MM.1S (cell line): Measurements from ENCODE around the gene PRKG1.

Source experiments
- DNase-seq: peaks from one replicate; pipeline ENCODE4 v3.0.0-alpha.2; 2015
- H2AFZ ChIP-seq: fragments of 300-600 bp; sonication (generic); 2 replicates; pipeline ENCODE4 v1.6.0; 2016; ENCODE audit warnings: antibody characterized with exemption, low read length
- H3F3A ChIP-seq: fragments of 300-600 bp; sonication (generic); 2 replicates; pipeline ENCODE4 v1.6.1; 2016; ENCODE audit warnings: mild to moderate bottlenecking, antibody characterized with exemption, low read length, moderate library complexity, mixed read lengths; ENCODE audit not compliant: insufficient read depth
- H3K27ac ChIP-seq: fragments of 300-600 bp; sonication (generic); 2 replicates; pipeline ENCODE4 v1.5.1; 2016; ENCODE audit warnings: mild to moderate bottlenecking, low read length
- H3K27me3 ChIP-seq: fragments of 300-600 bp; sonication (generic); replicated peaks from 2 replicates; pipeline ENCODE4 v1.6.0; 2016; ENCODE audit warnings: low read length; ENCODE audit not compliant: insufficient read depth
- H3K36me3 ChIP-seq: fragments of 300-600 bp; sonication (generic); replicated peaks from 2 replicates; pipeline ENCODE4 v1.6.1; 2016; ENCODE audit warnings: mild to moderate bottlenecking, low read length, mixed read lengths; ENCODE audit not compliant: insufficient read depth
- H3K4me1 ChIP-seq: fragments of 300-600 bp; sonication (generic); 2 replicates; pipeline ENCODE4 v1.6.1; 2016; ENCODE audit warnings: low read length, mixed read lengths
- H3K4me2 ChIP-seq: fragments of 300-600 bp; sonication (generic); 2 replicates; pipeline ENCODE4 v1.6.0; 2016; ENCODE audit warnings: low read depth, low read length
- H3K4me3 ChIP-seq: fragments of 300-600 bp; sonication (generic); 2 replicates; pipeline ENCODE4 v1.5.1; 2016; ENCODE audit warnings: low read length, mixed read lengths
- H3K79me2 ChIP-seq: fragments of 300-600 bp; sonication (generic); 2 replicates; pipeline ENCODE4 v1.6.1; 2016; ENCODE audit warnings: mixed run types, low read length, mixed read lengths
- H3K9ac ChIP-seq: fragments of 300-600 bp; sonication (generic); 2 replicates; pipeline ENCODE4 v1.6.1; 2016; ENCODE audit warnings: low read length, mixed read lengths
- H3K9me2 ChIP-seq: fragments of 300-600 bp; sonication (generic); replicated peaks from 2 replicates; pipeline ENCODE4 v1.6.1; 2016; ENCODE audit warnings: mild to moderate bottlenecking, low read length, mixed read lengths; ENCODE audit not compliant: insufficient read depth
- H3K9me3 ChIP-seq: fragments of 300-600 bp; sonication (generic); replicated peaks from 2 replicates; pipeline ENCODE4 v1.6.1; 2016; ENCODE audit warnings: mild to moderate bottlenecking, low read length, mixed read lengths; ENCODE audit not compliant: insufficient read depth
- H4K20me1 ChIP-seq: fragments of 300-600 bp; sonication (generic); 2 replicates; pipeline ENCODE4 v1.6.1; 2016; ENCODE audit warnings: mild to moderate bottlenecking, low read length, moderate library complexity, mixed read lengths; ENCODE audit not compliant: insufficient read depth
- EZH2 ChIP-seq: fragments of 300-600 bp; sonication (generic); optimal IDR thresholded peaks from 2 replicates; pipeline ENCODE3; 2017; ENCODE audit warnings: low read depth, mild to moderate bottlenecking, antibody characterized with exemption, low read length, mixed read lengths
- EZH2phosphoT487 ChIP-seq: fragments of 300-600 bp; sonication (generic); IDR thresholded peaks from 2 replicates; pipeline ENCODE4 v1.6.1; 2018; ENCODE audit warnings: antibody characterized with exemption, low read length
- TF ChIP-seq, protein P1 (sequence below): fragments of 300-600 bp; sonication (generic); IDR thresholded peaks from 2 replicates; pipeline ENCODE4 v1.5.1; 2016; ENCODE audit warnings: antibody characterized with exemption, low read length, mixed read lengths

PRKG1 gene

DNA sequence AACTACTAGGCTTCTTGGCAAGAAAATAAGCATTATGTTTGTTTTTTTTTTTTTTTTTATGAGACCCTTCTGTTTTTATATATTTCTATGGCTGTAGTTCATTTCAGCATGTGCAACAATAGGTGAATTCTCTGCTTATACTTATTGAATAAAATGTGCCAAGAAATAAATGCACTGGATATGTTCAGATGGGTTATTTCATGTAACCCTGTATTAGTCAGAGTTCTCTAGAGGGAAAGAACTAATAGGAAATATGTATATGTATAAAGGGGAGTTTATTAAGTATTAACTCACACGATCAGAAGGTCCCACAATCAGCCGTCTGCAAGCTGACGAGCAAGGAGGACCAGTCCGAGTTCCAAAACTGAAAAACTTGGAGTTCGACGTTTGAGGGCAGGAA lies 332.3 kb downstream of the PRKG1 start:
- TF ChIP-seq, protein P1, sequence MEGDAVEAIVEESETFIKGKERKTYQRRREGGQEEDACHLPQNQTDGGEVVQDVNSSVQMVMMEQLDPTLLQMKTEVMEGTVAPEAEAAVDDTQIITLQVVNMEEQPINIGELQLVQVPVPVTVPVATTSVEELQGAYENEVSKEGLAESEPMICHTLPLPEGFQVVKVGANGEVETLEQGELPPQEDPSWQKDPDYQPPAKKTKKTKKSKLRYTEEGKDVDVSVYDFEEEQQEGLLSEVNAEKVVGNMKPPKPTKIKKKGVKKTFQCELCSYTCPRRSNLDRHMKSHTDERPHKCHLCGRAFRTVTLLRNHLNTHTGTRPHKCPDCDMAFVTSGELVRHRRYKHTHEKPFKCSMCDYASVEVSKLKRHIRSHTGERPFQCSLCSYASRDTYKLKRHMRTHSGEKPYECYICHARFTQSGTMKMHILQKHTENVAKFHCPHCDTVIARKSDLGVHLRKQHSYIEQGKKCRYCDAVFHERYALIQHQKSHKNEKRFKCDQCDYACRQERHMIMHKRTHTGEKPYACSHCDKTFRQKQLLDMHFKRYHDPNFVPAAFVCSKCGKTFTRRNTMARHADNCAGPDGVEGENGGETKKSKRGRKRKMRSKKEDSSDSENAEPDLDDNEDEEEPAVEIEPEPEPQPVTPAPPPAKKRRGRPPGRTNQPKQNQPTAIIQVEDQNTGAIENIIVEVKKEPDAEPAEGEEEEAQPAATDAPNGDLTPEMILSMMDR, result no peak
- TF ChIP-seq EZH2phosphoT487 (no peak), EZH2 (no peak)
- no peak overlapping the region for H3K4me2 ChIP-seq
- H3K27me3 ChIP-seq, result no peaks in the 10 kb centered on the region
- no peak overlapping the region for H3K9ac ChIP-seq
- no peaks in the 10 kb centered on the region for H4K20me1 ChIP-seq
- H3K27ac ChIP-seq, result no peak overlapping the region
- H3K4me1 ChIP-seq, result no peaks in the 10 kb centered on the region
- H3K79me2 ChIP-seq, result no peaks in the 10 kb centered on the region
- no peak for DNase-seq
- no peaks in the 10 kb centered on the region for H3K9me3 ChIP-seq
- H3K4me3 ChIP-seq, result no peak overlapping the region
- no peaks in the 10 kb centered on the region for H3F3A ChIP-seq
- no peaks in the 10 kb centered on the region for H3K9me2 ChIP-seq
- H3K36me3 ChIP-seq, result no peaks in the 10 kb centered on the region
- no peak overlapping the region for H2AFZ ChIP-seq

DNA sequence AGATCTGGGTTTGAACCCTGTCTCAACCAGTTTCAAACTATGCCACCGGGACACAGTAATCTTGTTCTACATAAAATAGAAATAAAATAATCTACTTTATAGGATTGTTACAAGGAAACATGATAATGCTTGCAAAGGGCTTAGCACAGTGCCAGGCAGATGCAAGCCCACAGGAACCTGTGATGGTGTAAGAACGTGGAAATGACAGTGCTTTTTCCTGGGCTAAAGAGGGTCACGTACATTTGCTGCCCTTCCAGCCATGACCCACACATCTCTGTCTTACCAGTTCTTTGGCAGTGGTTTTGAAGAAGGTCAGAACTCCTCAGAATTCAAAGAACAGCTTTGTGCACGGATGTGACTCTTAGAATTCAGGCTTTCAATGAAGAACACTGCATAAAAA lies 342.2 kb downstream of the PRKG1 start:
- Histone ChIP-seq H3K27ac (no peak overlapping the region), H3F3A (no peaks in the 10 kb centered on the region), H3K4me2 (no peak overlapping the region), H4K20me1 (no peaks in the 10 kb centered on the region), H3K9ac (no peak overlapping the region), H3K4me1 (no peaks in the 10 kb centered on the region), H3K36me3 (no peaks in the 10 kb centered on the region), H3K4me3 (no peak overlapping the region), H3K27me3 (no peaks in the 10 kb centered on the region), H2AFZ (no peak overlapping the region), H3K9me2 (no peaks in the 10 kb centered on the region), H3K9me3 (no peaks in the 10 kb centered on the region), H3K79me2 (no peaks in the 10 kb centered on the region)
- no peak for TF ChIP-seq EZH2phosphoT487
- TF ChIP-seq, protein P1, result no peak
- DNase-seq, result no peak

DNA sequence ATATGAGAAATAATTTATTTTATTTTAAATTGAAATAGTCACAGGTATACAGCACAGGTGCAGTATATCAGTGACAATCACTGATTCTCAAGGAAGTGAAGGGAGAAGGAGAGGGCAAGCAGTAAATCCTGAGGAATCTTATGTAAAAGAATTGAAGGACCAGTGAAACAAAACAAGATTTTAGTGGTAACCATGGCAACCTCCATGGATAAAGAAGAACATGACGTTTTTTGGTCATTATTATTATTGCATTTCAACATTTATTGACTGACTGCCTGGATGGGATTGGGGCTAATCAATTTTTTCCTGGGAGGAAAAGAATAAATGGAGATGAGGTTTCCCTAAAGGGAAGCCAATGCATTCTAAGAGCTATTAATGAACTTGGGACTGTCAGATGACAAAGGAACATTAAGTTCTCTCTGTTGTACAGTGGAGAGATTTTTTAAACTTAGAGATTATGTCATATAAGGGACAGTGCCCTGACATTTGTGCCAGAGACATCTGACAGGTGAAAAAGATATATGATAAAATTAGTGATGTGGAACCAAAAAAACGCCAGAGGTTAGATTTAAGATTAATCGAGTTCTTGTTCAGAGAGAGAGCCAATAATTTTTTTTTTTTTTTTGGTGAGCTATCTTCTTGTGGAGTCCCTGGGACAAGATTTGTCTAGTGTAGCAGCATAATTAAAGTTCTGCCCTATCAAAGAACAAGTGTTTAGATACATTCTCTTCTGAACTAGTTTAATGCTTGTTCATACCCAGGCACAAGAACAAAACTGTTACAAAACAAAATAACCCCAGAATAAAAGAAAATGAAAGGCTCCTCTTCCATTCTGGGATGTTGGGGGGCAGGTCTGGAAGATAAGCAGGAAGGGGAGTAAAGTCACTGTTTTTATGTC lies 345.2 kb downstream of the PRKG1 start:
- Histone ChIP-seq H3K27ac (no peak overlapping the region), H2AFZ (no peak overlapping the region), H3K9me2 (no peaks in the 10 kb centered on the region), H3K79me2 (no peaks in the 10 kb centered on the region), H3K27me3 (no peaks in the 10 kb centered on the region), H3F3A (no peaks in the 10 kb centered on the region), H3K4me2 (no peak overlapping the region), H3K9ac (no peak overlapping the region), H3K4me1 (no peaks in the 10 kb centered on the region), H3K9me3 (no peaks in the 10 kb centered on the region), H3K36me3 (no peaks in the 10 kb centered on the region), H3K4me3 (no peak overlapping the region), H4K20me1 (no peaks in the 10 kb centered on the region)
- TF ChIP-seq, protein P1, result no peak
- TF ChIP-seq EZH2 (no peak), EZH2phosphoT487 (no peak)
- no peak for DNase-seq
